CMK (cell line): ENCODE data around the gene KRTAP19-8.

Experiments used
- DNase-seq: peaks from one replicate; pipeline ENCODE4 v3.0.0-alpha.2; 2010; ENCODE audit warnings: low read depth

The KRTAP19-8 gene

DNA sequence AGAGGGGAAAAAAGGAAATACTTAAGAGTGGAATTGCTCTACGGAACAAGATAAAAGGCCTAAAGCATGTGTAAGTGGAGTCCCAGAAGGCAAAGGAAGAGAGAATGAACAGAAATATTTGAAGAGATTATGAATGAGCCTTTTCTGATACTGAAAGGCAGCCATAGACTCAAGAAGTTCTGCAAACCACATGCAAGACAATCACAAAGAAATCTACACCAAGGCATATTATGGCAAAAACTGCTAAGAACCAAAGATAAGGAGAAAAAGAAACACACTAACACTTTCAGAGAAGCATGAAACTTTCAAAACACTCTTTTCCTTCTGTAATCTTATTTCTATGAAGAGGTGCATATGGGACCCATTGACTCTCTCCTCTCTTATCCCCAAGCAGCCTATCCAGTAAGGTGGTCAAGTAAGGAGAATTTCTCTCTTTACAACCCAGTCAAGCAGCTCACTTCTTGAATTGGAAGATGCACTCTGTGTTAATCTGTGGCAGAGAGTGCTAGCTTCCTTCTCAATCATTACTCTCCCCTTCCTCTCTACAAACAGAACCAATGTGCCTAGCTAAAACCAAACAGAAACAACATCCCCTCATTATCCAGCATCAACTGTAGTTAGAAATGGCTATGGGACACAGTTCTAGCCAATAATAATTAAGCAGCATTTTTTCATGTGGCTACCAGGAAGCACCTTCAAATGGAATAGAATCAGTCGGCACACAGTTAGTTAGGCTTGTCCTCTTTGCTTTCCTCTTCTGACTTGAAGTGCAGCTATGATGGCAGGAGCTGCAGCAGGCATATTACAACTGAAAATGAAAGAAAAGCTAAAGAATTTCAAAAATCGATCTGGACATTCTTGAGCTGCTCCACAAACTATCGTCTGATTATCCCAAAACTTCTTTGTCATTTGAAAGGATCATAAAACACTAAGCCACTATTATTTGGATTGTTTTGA, 25.9 kb downstream of the KRTAP19-8 start:
- DNase-seq = no peak

GRCh38 chr21:31011412-31011811, 26.9 kb downstream of the KRTAP19-8 start:
- no peak for DNase-seq

DNA sequence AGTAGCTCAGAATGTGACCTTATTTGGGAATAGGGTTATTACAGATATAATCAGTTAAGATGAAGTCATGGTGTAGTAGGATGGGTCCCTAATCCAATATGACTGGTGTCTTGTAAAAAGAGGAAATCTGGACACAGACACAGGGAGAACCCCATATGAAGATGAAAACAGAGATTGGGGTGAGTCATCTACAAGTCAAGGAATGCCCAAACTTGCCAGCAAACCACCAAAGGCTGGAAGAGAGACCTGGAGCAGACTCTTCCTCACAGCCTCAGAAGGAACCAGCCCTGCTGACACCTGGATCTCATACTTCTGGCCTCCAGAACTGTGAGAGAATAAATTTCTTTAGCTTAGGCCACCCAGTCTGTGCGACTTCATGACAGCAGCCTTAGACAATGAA, 29.9 kb downstream of the KRTAP19-8 start:
- no peak for DNase-seq

DNA sequence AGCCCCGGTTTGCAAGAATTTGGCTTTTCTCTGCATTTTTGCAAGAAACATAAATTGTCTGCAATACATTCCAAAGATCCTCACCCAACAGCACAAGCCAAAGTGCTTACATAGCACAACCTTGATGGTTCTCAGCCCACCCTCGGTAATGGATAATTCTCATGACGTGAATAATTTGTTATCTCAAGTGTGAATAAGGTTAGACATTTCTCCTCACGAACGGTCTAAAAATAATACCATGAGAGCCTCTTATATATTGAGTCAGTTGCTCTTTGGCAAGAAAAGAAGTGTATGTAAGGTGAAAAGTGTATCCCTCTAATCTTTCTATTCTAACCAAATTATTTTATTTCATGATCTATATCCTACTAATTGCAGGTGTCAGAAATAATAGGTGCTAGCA, 33.3 kb downstream of the KRTAP19-8 start:
- no peak for DNase-seq

GRCh38 chr21:31003471-31003870, 34.8 kb downstream of the KRTAP19-8 start:
- no peak for DNase-seq

GRCh38 chr21:30997541-30997940, 40.7 kb downstream of the KRTAP19-8 start:
- DNase-seq = no peak

GRCh38 chr21:30996728-30997127, 41.5 kb downstream of the KRTAP19-8 start:
- no peak for DNase-seq

GRCh38 chr21:30994932-30995331, 43.3 kb downstream of the KRTAP19-8 start:
- DNase-seq = no peak

- no peak for DNase-seq
Measured at GRCh38 chr21:30990514-30991262, 47.6 kb downstream of the KRTAP19-8 start.

DNA sequence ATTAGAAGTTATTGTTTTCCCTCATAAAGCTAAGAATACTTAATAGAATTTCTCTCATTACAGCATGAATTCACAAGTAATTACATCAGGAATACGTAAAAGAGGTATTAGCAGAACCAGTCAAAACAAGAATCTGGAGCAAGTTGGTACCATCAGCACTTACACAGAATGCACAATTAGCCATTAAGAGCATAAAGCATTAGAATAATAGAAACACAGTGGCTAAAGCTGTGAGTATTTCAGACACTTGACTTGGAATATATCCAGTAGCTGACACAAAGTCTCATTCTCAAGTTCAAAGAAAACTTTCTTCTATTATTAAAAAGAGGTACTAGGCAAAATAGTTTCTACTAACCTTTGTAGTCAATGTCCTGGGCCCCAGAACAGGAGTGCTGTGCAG, 49.6 kb downstream of the KRTAP19-8 start:
- DNase-seq = no peak
